Activated CD4-positive, alpha-beta memory T cell treated with anti-CD3 and anti-CD28 coated beads, Interleukin-2, amount 10 ng/mL, durations not matched to agents 7 days and 5 days (primary cell): ENCODE results near the gene TGOLN2. TPM values are rescaled to one million over a fixed set of nuclear protein-coding genes. Genes with fewer than 3 reads are reported as not detected.
"Not testable (repeated sequence)": the region's sequence is repeated elsewhere in the genome, so short reads cannot be mapped to it uniquely, and the experiment has no call there.

Experiments used
- CTCF ChIA-PET: fragments of 350-600 bp; sonication (Branson Sonifier 250); formaldehyde crosslinking; loops from one replicate; lab custom pipeline; 2021; ENCODE audit warnings: antibody characterized with exemption, inconsistent platforms; lab: Charles Lee
- POLR2A ChIA-PET: fragments of 350-600 bp; sonication (Branson Sonifier 250); formaldehyde crosslinking; loops from one replicate; lab custom pipeline; 2021; ENCODE audit warnings: antibody characterized with exemption; lab: Charles Lee
- DNase-seq: peaks from one replicate; pipeline ENCODE4 v3.0.0-alpha.2; 2020
- H3K27ac Mint-ChIP-seq: one replicate; pipeline ENCODE4 v1.8.0; 2021; ENCODE audit warnings: mild to moderate bottlenecking, mixed read lengths
- H3K27me3 Mint-ChIP-seq: one replicate; pipeline ENCODE4 v1.8.0; 2021; ENCODE audit warnings: mixed read lengths
- H3K36me3 Mint-ChIP-seq: one replicate; pipeline ENCODE4 v1.8.0; 2021; ENCODE audit warnings: low read depth, mixed read lengths
- H3K4me1 Mint-ChIP-seq: one replicate; pipeline ENCODE4 v1.8.0; 2021; ENCODE audit warnings: mixed read lengths
- H3K4me3 Mint-ChIP-seq: one replicate; pipeline ENCODE4 v1.8.0; 2021; ENCODE audit warnings: mild to moderate bottlenecking, mixed read lengths
- H3K9me3 Mint-ChIP-seq: one replicate; pipeline ENCODE4 v1.8.0; 2021; ENCODE audit warnings: mixed read lengths
- total RNA-seq, 2 experiments: library from RNA; stranded (reverse); gene quantifications; one replicate each; pipeline ENCODE4 v1.2.3, GENCODE V29; 2021

TGOLN2 gene
- 100 to 1,000 TPM; 129 to 131 TPM for total RNA-seq

DNA sequence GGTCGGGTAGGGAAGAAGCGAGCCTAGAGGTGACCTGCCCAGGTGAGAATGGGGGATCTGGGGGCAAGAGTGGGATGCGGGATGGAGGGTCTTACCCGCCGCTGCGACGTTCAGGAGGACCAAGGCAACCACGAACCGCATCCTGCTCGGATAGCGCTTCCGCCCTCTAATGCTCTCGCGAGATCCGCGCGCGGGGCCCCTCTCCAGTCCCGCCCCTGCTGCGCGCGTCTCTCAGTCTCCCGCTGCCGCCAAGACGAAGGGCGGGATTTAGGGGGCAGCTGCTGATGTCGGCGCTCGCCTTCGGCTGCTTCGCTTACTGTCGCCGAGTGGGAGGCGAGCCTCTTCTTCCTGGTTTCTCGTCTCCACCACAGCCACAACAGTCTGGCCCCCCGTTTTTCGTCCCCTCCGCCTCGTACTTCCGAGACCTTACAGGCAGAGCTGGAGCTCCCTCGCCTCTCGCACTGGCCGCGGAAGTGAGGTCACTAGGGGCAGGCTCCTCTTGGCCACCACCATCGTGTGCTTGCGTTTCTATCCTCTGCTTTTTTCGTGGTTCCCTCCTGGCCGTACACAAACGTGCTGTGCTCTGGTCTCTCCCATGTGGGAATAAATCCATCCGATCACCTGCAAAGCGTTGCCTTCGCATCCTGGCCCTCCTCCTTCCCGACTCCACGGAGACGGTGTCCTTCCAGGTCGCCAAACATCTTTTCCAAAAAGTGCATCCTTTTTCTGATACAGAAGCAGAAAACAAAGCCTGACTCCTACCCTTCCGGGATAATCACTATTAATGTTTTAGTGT, at the start of gene TGOLN2:
Gene TGOLN2, minus strand, starts transcription at position 168 of the 796 bp plus-strand sequence. Its CDS starts 27 bp downstream, at position 141.
- peaks cover 48% of the 10 kb centered on the region for H3K36me3 Mint-ChIP-seq
- H3K9me3 Mint-ChIP-seq, result no peaks in the 10 kb centered on the region
- no peaks in the 10 kb centered on the region for H3K27me3 Mint-ChIP-seq
- H3K4me3 Mint-ChIP-seq, result peak within 1 kb of the TSS; percentile 93
- CTCF ChIA-PET, result interaction anchor here (0.6 to 2.4 kb wide), 8 partner anchors 10 to 559 kb away, joined by 3 to 11 read pairs (median 4); partner anchors contain the start of genes ELMOD3, GGCX, MAT2A and RETSAT
- peaks cover 48% of the 10 kb centered on the region for H3K4me1 Mint-ChIP-seq
- H3K27ac Mint-ChIP-seq, result peak within 1 kb of the TSS; percentile 100
- peak; percentile 95 for DNase-seq
- POLR2A ChIA-PET, result interaction anchor here (0.6 to 12.1 kb wide), 40 partner anchors 8 to 422 kb away, joined by 3 to 234 read pairs (median 7); partner anchors contain the start of genes ELMOD3, MAT2A, RETSAT and RNF181

DNA sequence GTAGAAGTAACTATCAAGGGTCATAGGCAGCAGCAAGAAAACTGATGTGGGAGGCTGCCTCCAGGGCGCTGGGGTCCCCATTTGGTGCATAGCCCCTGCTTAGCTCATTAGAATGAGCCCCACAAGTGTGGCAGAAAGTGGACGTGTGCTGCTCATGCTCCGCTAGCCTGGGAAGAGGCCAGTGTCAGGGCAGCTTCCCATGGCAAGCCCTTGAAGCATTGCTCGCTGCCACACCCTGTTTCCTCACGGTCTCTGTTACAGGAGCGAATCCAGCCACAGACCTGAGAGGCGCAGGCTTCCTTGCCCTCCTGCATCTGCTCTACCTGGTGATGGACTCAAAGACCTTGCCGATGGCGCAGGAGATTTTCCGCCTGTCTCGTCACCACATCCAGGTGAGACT, 49.3 kb upstream of the TGOLN2 start:
- no peaks in the 10 kb centered on the region for H3K4me1 Mint-ChIP-seq
- peaks cover 49% of the 10 kb centered on the region for H3K36me3 Mint-ChIP-seq
- H3K27ac Mint-ChIP-seq, result no peak overlapping the region
- H3K9me3 Mint-ChIP-seq, result peaks cover 10% of the 10 kb centered on the region
- CTCF ChIA-PET, result no interaction called here
- DNase-seq, result no peak
- H3K4me3 Mint-ChIP-seq, result no peak overlapping the region
- POLR2A ChIA-PET, result no interaction called here
- no peaks in the 10 kb centered on the region for H3K27me3 Mint-ChIP-seq

DNA sequence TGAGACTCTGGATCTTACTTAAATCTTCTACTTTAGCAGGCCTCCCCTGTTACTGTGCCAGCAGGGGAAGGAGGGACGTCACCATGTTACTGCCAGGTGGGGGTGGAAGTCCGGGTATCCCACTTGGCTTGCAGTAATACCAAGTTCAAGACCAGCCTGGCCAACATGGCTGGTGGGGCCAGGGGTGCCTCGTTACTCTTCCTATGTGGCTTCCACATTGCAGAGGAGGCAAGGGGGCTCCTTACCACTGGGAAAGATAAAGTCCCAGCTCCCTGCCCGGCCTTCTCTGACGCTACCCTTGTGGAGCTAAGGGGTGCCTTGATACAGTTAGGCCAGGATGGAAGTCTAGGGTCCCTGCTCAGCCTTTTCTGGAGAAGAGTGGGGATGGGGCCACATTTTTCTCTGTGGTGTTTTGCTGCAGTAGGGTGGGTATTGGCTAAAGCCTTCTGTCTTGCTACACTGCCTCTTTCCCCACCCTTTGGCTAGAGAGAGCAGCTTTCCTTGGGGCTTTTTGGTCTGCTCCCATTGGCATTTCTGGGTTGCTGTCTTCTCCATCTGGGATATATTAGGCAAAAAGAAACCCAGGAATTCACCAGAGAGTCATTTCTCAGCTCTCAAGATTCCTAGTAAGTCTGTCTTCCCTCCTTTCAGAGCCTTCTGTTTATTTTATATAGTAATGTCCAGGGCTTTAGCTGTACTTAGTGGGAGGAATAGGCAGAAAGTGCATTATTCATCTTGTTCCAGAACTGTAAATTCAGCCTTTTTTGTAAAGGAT, 48.7 kb upstream of the TGOLN2 start:
- no peak overlapping the region for H3K27ac Mint-ChIP-seq
- H3K4me1 Mint-ChIP-seq, result no peaks in the 10 kb centered on the region
- no peak overlapping the region for H3K4me3 Mint-ChIP-seq
- CTCF ChIA-PET, result no interaction called here
- H3K36me3 Mint-ChIP-seq, result peaks cover 48% of the 10 kb centered on the region
- H3K27me3 Mint-ChIP-seq, result no peaks in the 10 kb centered on the region
- DNase-seq, result no peak
- H3K9me3 Mint-ChIP-seq, result peaks cover 10% of the 10 kb centered on the region
- POLR2A ChIA-PET, result interaction anchor here (0.8 kb wide), 1 partner anchor 10 kb away, joined by 3 read pairs; no protein-coding TSS in a partner anchor

DNA sequence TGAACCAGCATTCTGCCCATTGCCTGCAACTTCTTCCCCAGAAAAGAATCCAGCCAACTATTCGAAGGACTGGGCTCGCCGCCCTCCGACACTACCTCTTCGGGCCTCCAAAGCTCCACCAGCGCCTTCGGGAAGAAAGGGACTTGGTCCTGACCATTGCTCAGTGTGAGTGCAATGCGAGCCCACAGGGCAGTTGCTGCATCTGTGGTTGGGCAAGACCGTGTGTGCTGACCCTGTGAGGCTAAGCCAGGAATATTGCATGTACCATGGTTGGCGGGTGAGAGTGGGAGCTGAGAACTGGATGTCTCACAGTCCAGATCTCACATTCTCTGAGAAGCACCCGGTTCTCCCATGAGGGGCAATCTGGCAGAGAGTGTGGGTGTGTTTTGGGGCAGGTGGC, 43.3 kb upstream of the TGOLN2 start:
- no peak overlapping the region for H3K4me3 Mint-ChIP-seq
- CTCF ChIA-PET, result interaction anchor here (1.2 kb wide), 1 partner anchor 16 kb away, joined by 3 read pairs; the partner anchor contains the start of genes ELMOD3 and RETSAT

DNA sequence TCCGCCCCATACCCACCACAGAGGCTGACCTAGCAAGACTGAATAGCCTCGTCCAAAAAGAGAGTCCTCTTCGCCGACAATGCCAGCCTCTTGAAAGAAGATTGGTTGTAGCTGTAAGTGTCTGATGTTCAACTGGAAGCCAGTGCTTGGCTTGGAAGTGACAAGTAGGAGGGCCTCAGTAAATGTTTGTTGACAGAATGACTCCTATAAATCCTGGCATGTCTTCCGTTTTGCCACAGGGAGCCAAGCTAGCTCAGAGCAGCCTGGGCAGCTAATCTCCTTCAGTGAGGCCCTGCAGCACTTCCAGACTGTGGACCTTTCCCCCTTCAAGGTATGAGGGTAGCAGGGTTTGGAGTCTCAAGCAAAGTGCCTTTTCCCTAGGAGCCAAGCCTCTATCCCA, 41.7 kb upstream of the TGOLN2 start:
- DNase-seq, result no peak
- Mint-ChIP-seq H3K4me1 (no peaks in the 10 kb centered on the region), H3K9me3 (no peaks in the 10 kb centered on the region), H3K27ac (no peak overlapping the region), H3K27me3 (no peaks in the 10 kb centered on the region), H3K36me3 (peaks cover 5% of the 10 kb centered on the region), H3K4me3 (no peak overlapping the region)
- CTCF ChIA-PET, result interaction anchor here (1.1 to 1.4 kb wide), 3 partner anchors 50 to 445 kb away, joined by 3 to 5 read pairs (median 4); no protein-coding TSS in a partner anchor
- POLR2A ChIA-PET, result interaction anchor here (2.2 kb wide), 1 partner anchor 15 kb away, joined by 10 read pairs; the partner anchor contains the start of genes ELMOD3 and RETSAT

More for the DNA sequence above, 43.3 kb upstream of the TGOLN2 start:
- H3K27me3 Mint-ChIP-seq, result no peaks in the 10 kb centered on the region
- no peak for DNase-seq
- H3K27ac Mint-ChIP-seq, result no peak overlapping the region
- no peaks in the 10 kb centered on the region for H3K9me3 Mint-ChIP-seq
- H3K36me3 Mint-ChIP-seq, result peaks cover 10% of the 10 kb centered on the region
- no peaks in the 10 kb centered on the region for H3K4me1 Mint-ChIP-seq
- POLR2A ChIA-PET, result interaction anchor here (0.6 to 2.2 kb wide), 4 partner anchors 17 to 241 kb away, joined by 3 to 10 read pairs (median 4); partner anchors contain the start of genes C2orf68, ELMOD3 and RETSAT

DNA sequence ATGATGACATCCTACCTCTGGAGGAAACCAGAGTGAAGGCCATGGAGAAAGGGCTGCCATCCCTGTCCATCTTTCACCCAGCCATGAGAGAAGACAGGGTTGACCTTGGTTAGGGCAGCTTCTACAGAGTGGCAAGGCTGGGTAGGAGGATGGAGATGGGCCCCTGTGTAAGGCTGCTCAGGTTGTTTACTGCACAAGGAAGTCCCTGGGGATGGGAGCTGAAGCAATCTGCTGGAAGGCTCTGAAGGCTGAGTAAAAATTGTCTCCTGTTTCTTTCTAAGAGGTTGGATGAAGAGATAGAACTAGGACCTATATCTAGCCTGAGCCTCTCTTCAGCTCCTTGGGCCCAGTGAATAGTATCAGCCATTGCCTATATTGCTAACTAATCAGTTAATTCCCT, 41.1 kb upstream of the TGOLN2 start:
- H3K9me3 Mint-ChIP-seq, result no peaks in the 10 kb centered on the region
- CTCF ChIA-PET, result interaction anchor here (1.4 kb wide), 1 partner anchor 70 kb away, joined by 4 read pairs; no protein-coding TSS in a partner anchor
- H3K27me3 Mint-ChIP-seq, result no peaks in the 10 kb centered on the region
- H3K4me1 Mint-ChIP-seq, result no peaks in the 10 kb centered on the region
- POLR2A ChIA-PET, result no interaction called here
- no peak for DNase-seq
- H3K27ac Mint-ChIP-seq, result no peak overlapping the region
- no peak overlapping the region for H3K4me3 Mint-ChIP-seq
- H3K36me3 Mint-ChIP-seq, result peaks cover 5% of the 10 kb centered on the region

DNA sequence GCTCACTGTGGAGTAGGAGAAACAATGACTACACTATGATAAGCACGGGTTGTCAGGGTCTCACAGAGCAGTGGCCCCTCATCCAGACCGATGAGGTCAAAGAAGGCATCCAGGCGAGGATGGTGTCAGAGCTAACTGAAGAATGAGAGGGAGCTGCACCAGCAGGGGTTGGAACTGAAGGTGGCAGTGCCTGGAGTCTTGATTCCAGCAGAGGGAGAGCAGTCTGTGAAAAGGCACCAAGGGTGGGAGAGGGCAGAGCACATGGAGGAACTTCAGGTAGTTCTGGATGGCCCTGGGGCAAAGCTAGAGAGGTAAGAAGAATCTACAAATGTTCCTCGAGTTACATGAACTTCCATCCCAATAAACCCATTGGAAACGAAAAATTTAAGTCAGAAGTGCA, 39.4 kb upstream of the TGOLN2 start:
- DNase-seq, result no peak
- Mint-ChIP-seq H3K9me3 (no peaks in the 10 kb centered on the region), H3K36me3 (peaks cover 14% of the 10 kb centered on the region), H3K27ac (no peak overlapping the region), H3K4me1 (no peaks in the 10 kb centered on the region), H3K27me3 (no peaks in the 10 kb centered on the region), H3K4me3 (no peak overlapping the region)
- ChIA-PET CTCF (no interaction called here), POLR2A (interaction anchor here (2.1 kb wide), 1 partner anchor 40 kb away, joined by 8 read pairs; the partner anchor contains the start of gene TGOLN2)

DNA sequence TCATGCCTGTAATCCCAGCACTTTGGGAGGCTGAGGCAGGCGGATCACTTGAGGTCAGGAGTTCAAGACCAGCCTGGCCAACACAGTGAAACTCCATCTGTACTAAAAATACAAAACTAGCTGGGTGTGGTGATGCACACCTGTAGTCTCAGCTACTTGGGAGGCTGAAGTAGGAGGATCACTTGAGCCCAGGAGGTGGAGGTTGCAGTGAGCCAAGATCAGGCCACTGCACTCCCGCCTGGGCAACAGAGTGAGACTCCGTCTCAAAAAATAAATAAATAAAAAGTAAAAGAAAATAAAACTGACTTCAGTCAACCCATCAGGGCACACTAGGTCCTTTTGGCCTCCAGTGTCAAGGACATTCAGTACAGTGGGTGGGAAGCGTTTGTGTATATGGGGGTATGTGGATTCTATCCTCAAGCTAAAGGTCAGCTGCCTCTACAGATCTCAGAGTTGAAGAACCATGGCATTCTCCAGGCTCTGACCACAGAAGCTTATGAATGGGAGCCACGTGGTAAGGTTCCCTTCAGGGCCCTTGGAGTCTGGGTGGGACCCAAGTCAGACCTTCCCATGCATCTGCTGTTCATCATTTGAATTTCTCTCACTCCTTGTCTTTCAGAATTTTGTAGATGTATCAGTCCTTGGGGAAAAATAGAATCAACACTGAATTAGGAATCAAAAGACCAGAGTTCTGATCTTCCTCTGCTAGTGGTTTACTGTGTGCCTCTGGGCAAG, 35.0 kb upstream of the TGOLN2 start:
- H3K27me3 Mint-ChIP-seq, H3K4me1 Mint-ChIP-seq, DNase-seq, H3K9me3 Mint-ChIP-seq, H3K27ac Mint-ChIP-seq, CTCF ChIA-PET, H3K4me3 Mint-ChIP-seq, POLR2A ChIA-PET: not testable (repeated sequence)
- H3K36me3 Mint-ChIP-seq, result peaks cover 31% of the 10 kb centered on the region

DNA sequence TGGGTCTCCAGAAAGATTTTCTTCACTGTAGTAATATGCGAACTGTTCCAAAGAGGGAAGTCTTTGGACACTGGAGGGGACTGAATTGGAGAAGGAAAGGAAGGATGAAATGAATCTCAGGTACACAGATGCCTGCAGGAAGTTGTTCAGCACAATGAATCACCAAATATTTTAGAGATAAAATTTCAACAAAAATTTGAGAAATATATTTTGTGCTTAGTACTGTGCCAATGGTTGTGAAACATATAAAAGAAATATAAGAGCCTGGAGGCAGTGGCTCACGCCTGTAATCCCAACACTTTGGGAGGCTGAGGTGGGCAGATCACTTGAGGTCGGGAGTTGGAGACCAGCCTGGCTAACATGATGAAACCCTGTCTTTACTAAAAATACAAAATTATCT, 29.9 kb upstream of the TGOLN2 start:
- Mint-ChIP-seq H3K4me3 (no peak overlapping the region), H3K27ac (no peak overlapping the region), H3K27me3 (no peaks in the 10 kb centered on the region), H3K9me3 (no peaks in the 10 kb centered on the region), H3K4me1 (peaks cover 36% of the 10 kb centered on the region), H3K36me3 (peaks cover 43% of the 10 kb centered on the region)
- POLR2A ChIA-PET, result interaction anchor here (1.0 to 14.8 kb wide), 2 partner anchors 34 to 181 kb away, joined by 4 to 234 read pairs; partner anchors contain the start of genes MAT2A and TGOLN2
- no peak for DNase-seq
- CTCF ChIA-PET, result interaction anchor here (0.6 to 1.0 kb wide), 5 partner anchors 12 to 730 kb away, joined by 3 to 5 read pairs (median 3); no protein-coding TSS in a partner anchor

DNA sequence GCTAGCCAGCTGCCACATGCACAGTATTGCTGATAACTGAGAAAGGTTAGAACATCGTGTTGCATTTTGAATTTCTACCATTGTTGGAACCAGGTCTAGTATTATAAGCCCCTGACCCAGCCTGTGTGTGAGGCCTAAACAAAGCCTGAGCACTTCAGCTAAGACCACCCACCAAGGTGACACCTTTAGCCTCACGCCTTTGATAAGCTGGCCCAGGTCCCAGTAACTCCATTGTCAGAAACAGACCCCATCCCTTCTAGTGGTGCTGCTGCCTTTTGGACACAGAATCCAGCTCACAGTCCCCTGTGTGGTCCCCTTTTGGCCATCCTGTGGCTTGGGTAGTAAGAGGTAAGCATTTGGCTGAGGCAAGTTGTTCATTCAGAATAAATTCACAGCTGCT, 28.4 kb upstream of the TGOLN2 start:
- Mint-ChIP-seq H3K4me3 (peak overlapping the region; percentile 99), H3K4me1 (peaks cover 43% of the 10 kb centered on the region), H3K9me3 (no peaks in the 10 kb centered on the region), H3K27me3 (no peaks in the 10 kb centered on the region), H3K27ac (no peak overlapping the region), H3K36me3 (peaks cover 38% of the 10 kb centered on the region)
- POLR2A ChIA-PET, result interaction anchor here (3.6 to 14.8 kb wide), 2 partner anchors 33 to 63 kb away, joined by 26 to 234 read pairs; partner anchors contain the start of genes SH2D6 and TGOLN2
- no peak for DNase-seq
- CTCF ChIA-PET, result no interaction called here

DNA sequence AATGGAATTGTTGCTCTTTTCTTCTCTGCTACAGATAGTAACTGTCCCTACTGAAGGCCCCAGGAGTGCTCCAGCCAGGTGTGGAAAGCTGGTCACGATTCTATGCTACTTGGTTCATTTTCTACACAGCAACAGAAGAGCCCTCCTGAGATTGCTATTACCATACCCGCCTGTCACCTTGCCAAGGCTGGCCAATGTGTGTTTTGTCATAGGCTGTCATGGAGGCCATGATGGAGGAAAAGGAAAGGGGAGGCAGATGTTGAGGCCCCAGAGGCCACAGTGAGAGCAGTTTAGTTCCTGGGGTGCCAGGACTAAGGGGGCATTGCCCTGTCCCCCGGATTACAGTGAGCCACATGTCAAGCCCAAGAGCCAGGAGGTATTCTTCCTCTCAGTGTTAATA, 27.7 kb upstream of the TGOLN2 start:
- ChIA-PET CTCF (interaction anchor here (0.9 to 1.6 kb wide), 3 partner anchors 14 to 64 kb away, joined by 3 to 8 read pairs (median 8); partner anchors contain the start of gene TGOLN2), POLR2A (interaction anchor here (0.6 to 14.8 kb wide), 16 partner anchors 9 to 1085 kb away, joined by 3 to 234 read pairs (median 10); partner anchors contain the start of genes CAPG, GGCX, KDM3A and MAT2A)
- Mint-ChIP-seq H3K27me3 (no peaks in the 10 kb centered on the region), H3K27ac (peak overlapping the region; percentile 11), H3K36me3 (peaks cover 42% of the 10 kb centered on the region), H3K4me3 (peak overlapping the region; percentile 99), H3K9me3 (no peaks in the 10 kb centered on the region), H3K4me1 (peaks cover 45% of the 10 kb centered on the region)
- DNase-seq, result no peak
